Right lobe of liver (tissue), 6 donors: ENCODE results near the gene ZDHHC11. TPM values are rescaled to one million over a fixed set of nuclear protein-coding genes. Genes with fewer than 3 reads are reported as not detected.
"Not testable (repeated sequence)": the region's sequence is repeated elsewhere in the genome, so short reads cannot be mapped to it uniquely, and the experiment has no call there.

Experiments
- ATAC-seq, 4 donors: fragments of 200-7000 bp; cut with Tn5 transposase; one replicate each; pipeline ENCODE4 v1.9.1; 2020; ENCODE audit warnings: mild to moderate bottlenecking in 4 of 4, moderate library complexity in 4 of 4
- DNase-seq, 3 donors: peaks; one replicate each; pipeline ENCODE4 v3.0.0-alpha.2; 2020
- H3K27ac ChIP-seq, 3 donors: fragments of 200-600 bp; one replicate each; pipeline ENCODE4 v1.8.0; 2022
- H3K27me3 ChIP-seq, 2 donors: fragments of 200-600 bp; one replicate each; pipeline ENCODE4 v1.8.0; 2022
- H3K36me3 ChIP-seq, 4 donors: fragments of 200-600 bp; sonication (generic) in 1 of 4; one replicate each; pipeline versions ENCODE4 v1.5.1 to v1.8.0; 2017 to 2022; ENCODE audit warnings: control low read depth in 1 of 4
- H3K4me1 ChIP-seq, 4 donors: fragments of 200-600 bp; sonication (generic) in 1 of 4; one replicate each; pipeline versions ENCODE4 v1.5.1 to v1.8.0; 2017 to 2022; ENCODE audit warnings: control low read depth in 1 of 4
- H3K4me3 ChIP-seq, 3 donors: fragments of 200-600 bp; one replicate each; pipeline ENCODE4 v1.8.0; 2022
- H3K9me3 ChIP-seq, 4 donors: fragments of 200-600 bp; sonication (generic) in 1 of 4; one replicate each; pipeline versions ENCODE4 v1.5.1 to v1.8.0; 2017 to 2022; ENCODE audit warnings: control low read depth in 1 of 4
- POLR2A ChIP-seq: fragments of 450-650 bp; IDR thresholded peaks from one replicate; pipeline ENCODE4 v1.6.1; 2017; ENCODE audit warnings: antibody characterized with exemption, mild to moderate bottlenecking
- WGBS: methylation state at CpG from one replicate; pipeline ENCODE4 v1.1.6; 2018; ENCODE audit warnings: low coverage, low lambda C conversion rate; ENCODE audit not compliant: insufficient coverage; ENCODE audit errors: missing lambda C conversion rate; 5-methylcytosine and 5-hydroxymethylcytosine counted together
- intact Hi-C, 2 donors: fragments of 100-400 bp; cut with DNase I; formaldehyde crosslinking; loops; one replicate each; pipeline versions ENCODE4 v1.11.2 to v1.14.1; 2022
- total RNA-seq, 6 experiments: library from RNA; depleted of rRNA in 2 of 6; stranded (reverse); fragments of >200 nt in 2 of 6; fragmentation: NEBNext Ultra II Directional in 3 of 6; extraction: Animal tissue kit (Norgen Biotek cat#: 25700) in 3 of 6; gene quantifications; one replicate each; pipeline versions ENCODE4 v1.1.0 to v1.2.4, GENCODE V29; 2016 to 2023
- TF ChIP-seq, protein P1 (sequence below), 4 donors: fragments of 200-600 bp in 3 of 4; fragments of 450-650 bp in 1 of 4; IDR thresholded peaks; one replicate each; pipeline versions ENCODE4 v1.5.1 to v1.8.0; 2016 to 2022; ENCODE audit warnings: antibody characterized with exemption in 4 of 4, mild to moderate bottlenecking in 2 of 4
- donor health status: DM: no; HTN: yes; CAD: no.
- donor health status: DM: no; HTN: no; CAD: no.
- donor health status: DM: no; HTN: no; CAD: no.
- donor health status: DM: no; HTN: yes; CAD: no.
- donor health status: DM: no; HTN: yes; CAD: no.

ZDHHC11 gene
- total RNA-seq, 6 experiments from 2014 or later = 0.50 to 14.4 (median 5.8) TPM

- 69% methylated on average over 7 of the region's 32 CpGs for WGBS
- intact Hi-C loops = no loop called here
- DNase-seq = peak in 2 of 3 donors; percentile 44 to 51
These were observed 83.9 kb downstream of the ZDHHC11 start for GRCh38 chr5:766666-767431.

GRCh38 chr5:765948-766631 is 84.7 kb downstream of the ZDHHC11 start:
- intact Hi-C loops = no loop called here
- Histone ChIP-seq H3K27ac (no peak overlapping the region), H3K4me3 (no peak overlapping the region), H3K27me3 (no peaks in the 10 kb centered on the region), H3K9me3 (no peaks in the 10 kb centered on the region), H3K4me1 (no peaks in the 10 kb centered on the region), H3K36me3 (no peaks in the 10 kb centered on the region)
- TF ChIP-seq POLR2A = no peak
- TF ChIP-seq, protein P1, sequence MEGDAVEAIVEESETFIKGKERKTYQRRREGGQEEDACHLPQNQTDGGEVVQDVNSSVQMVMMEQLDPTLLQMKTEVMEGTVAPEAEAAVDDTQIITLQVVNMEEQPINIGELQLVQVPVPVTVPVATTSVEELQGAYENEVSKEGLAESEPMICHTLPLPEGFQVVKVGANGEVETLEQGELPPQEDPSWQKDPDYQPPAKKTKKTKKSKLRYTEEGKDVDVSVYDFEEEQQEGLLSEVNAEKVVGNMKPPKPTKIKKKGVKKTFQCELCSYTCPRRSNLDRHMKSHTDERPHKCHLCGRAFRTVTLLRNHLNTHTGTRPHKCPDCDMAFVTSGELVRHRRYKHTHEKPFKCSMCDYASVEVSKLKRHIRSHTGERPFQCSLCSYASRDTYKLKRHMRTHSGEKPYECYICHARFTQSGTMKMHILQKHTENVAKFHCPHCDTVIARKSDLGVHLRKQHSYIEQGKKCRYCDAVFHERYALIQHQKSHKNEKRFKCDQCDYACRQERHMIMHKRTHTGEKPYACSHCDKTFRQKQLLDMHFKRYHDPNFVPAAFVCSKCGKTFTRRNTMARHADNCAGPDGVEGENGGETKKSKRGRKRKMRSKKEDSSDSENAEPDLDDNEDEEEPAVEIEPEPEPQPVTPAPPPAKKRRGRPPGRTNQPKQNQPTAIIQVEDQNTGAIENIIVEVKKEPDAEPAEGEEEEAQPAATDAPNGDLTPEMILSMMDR (IDR thresholded peaks at IDR 0.05) = no peak
- ATAC-seq (peak in 1 of 4 donors; percentile 8), DNase-seq (peak in 2 of 3 donors; percentile 36 to 54)
- 80% methylated on average over 5 of the region's 18 CpGs for WGBS

More at GRCh38 chr5:766666-767431, 83.9 kb downstream of the ZDHHC11 start:
- no peaks in the 10 kb centered on the region for H3K27me3 ChIP-seq
- no peaks in the 10 kb centered on the region for H3K36me3 ChIP-seq
- H3K27ac ChIP-seq = no peak overlapping the region
- H3K9me3 ChIP-seq = no peaks in the 10 kb centered on the region
- no peak for ATAC-seq
- no peak overlapping the region for H3K4me3 ChIP-seq
- TF ChIP-seq POLR2A = no peak
- TF ChIP-seq, protein P1 (IDR thresholded peaks at IDR 0.05) = no peak
- H3K4me1 ChIP-seq = no peaks in the 10 kb centered on the region

DNA sequence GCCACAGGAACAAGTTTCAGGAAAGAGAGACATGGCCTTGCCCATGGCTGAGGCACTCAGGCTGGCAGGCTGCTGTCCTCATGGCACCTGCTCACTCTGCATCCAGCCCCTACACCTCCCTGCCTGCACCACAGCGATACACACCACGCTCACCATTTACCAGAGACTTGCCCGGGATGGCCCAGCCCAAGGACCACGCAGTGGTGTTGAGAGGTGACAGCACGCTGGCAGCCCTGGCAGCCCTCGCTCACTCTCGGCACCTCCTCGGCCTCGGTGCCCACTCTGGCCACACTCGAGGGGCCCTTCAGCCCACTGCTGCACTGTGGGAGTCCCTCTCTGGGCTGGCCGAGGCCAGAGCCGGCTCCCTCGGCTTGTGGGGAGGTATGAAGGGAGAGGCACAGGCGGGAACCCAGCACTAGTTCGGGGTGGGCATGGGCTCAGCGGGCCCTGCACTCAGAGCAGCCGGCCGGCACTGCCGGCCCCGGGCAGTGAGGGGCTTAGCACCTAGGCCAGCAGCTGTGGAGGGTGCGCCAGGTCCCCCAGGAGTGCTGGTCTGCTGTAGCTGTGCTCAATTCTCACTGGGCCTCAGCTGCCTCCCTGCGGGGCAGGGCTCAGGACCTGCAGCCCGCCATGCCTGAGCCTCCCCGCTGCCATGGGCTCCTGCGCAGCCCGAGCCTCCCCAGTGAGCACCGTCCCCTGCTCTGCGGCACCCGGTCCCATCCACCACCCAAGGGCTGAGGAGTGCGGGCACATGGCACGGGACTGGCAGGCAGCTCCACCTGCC is 86.6 kb downstream of the ZDHHC11 start:
- no peak overlapping the region for H3K27ac ChIP-seq
- peaks cover 0 to 4% (median 0%) of the 10 kb centered on the region in 4 donors for H3K4me1 ChIP-seq
- H3K27me3 ChIP-seq = no peaks in the 10 kb centered on the region
- DNase-seq (peak in 2 of 3 donors; percentile 43 to 53), ATAC-seq (no peak)
- intact Hi-C loops = no loop called here
- TF ChIP-seq POLR2A = no peak
- TF ChIP-seq, protein P1 (IDR thresholded peaks at IDR 0.05) = no peak
- H3K4me3 ChIP-seq = no peak overlapping the region
- no peaks in the 10 kb centered on the region for H3K9me3 ChIP-seq
- 97% methylated on average over 10 of the region's 31 CpGs for WGBS
- H3K36me3 ChIP-seq = no peaks in the 10 kb centered on the region

GRCh38 chr5:763397-763796 is 87.4 kb downstream of the ZDHHC11 start:
- WGBS = 76% methylated on average over 5 of the region's 5 CpGs
- intact Hi-C loops = no loop called here
- H3K9me3 ChIP-seq = no peaks in the 10 kb centered on the region
- TF ChIP-seq, protein P1 (IDR thresholded peaks at IDR 0.05) = no peak
- no peak for TF ChIP-seq POLR2A
- peaks cover 0 to 12% (median 5%) of the 10 kb centered on the region in 4 donors for H3K4me1 ChIP-seq
- no peak overlapping the region for H3K27ac ChIP-seq
- H3K4me3 ChIP-seq = no peak overlapping the region
- no peaks in the 10 kb centered on the region for H3K36me3 ChIP-seq
- DNase-seq = no peak
- ATAC-seq = no peak
- no peaks in the 10 kb centered on the region for H3K27me3 ChIP-seq

DNA sequence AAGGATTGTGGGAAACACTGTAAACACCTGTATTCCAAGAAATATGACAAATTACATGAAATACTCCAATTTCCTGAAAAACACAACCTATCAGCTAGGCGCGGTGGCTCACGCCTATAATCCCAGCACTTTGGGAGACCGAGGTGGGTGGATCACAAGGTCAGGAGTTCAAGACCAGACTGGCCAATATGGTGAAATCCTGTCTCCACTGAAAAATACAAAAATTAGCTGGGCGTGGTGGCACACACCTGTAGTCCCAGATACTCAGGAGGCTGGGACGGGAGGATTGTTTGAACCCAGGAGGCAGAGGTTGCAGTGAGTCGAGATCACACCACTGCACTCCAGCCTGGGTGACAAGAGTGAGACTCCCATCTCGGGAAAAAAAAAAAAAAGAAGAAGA is 87.8 kb downstream of the ZDHHC11 start:
- not testable (repeated sequence) for DNase-seq, ATAC-seq, H3K36me3 ChIP-seq

More for the DNA sequence above, 87.8 kb downstream of the ZDHHC11 start:
- WGBS = 77% methylated on average over 8 of the region's 8 CpGs
- H3K4me3 ChIP-seq, H3K9me3 ChIP-seq, H3K27ac ChIP-seq, H3K27me3 ChIP-seq, intact Hi-C loops: not testable (repeated sequence)
- peaks cover 0 to 12% (median 6%) of the 10 kb centered on the region in 4 donors for H3K4me1 ChIP-seq
